Esophagus squamous epithelium (tissue), 4 donors: ENCODE results near the gene CTNNA2.

Experiments
- POLR2A ChIP-seq, 4 donors: fragments of 450-650 bp; IDR thresholded peaks; one replicate each; pipeline ENCODE4 v1.6.1; 2017; ENCODE audit warnings: antibody characterized with exemption in 4 of 4, mild to moderate bottlenecking in 4 of 4, moderate library complexity in 3 of 4
- TF ChIP-seq, protein P1 (sequence below), 6 experiments: fragments of 450-650 bp in 4 of 6; fragments of 200-600 bp in 2 of 6; sonication (generic) in 2 of 6; IDR thresholded peaks; one replicate each; pipeline ENCODE4 v1.5.1; 2016 to 2019; ENCODE audit warnings: antibody characterized with exemption in 6 of 6, mild to moderate bottlenecking in 4 of 6, moderate library complexity in 4 of 6

DNA sequence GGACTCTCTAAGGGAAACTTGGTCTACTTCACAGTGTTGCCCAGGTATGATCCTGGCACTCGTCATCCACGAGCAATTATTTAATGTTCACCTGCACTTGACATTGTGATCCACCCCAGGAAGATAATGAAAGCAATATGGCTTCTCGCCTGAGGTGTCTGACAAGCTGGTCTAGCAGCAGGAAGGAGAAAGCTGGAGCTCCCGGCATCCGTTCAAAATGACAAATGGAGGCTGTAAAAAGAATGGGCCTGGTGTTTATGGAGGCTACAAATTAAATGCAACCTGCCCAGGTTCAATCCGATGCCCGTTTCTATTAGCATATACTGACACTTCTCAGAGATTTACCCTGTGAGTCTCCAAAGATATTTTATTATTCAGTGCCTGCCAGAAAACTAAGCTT is 317.6 kb downstream of the CTNNA2 start:
- TF ChIP-seq, protein P1, sequence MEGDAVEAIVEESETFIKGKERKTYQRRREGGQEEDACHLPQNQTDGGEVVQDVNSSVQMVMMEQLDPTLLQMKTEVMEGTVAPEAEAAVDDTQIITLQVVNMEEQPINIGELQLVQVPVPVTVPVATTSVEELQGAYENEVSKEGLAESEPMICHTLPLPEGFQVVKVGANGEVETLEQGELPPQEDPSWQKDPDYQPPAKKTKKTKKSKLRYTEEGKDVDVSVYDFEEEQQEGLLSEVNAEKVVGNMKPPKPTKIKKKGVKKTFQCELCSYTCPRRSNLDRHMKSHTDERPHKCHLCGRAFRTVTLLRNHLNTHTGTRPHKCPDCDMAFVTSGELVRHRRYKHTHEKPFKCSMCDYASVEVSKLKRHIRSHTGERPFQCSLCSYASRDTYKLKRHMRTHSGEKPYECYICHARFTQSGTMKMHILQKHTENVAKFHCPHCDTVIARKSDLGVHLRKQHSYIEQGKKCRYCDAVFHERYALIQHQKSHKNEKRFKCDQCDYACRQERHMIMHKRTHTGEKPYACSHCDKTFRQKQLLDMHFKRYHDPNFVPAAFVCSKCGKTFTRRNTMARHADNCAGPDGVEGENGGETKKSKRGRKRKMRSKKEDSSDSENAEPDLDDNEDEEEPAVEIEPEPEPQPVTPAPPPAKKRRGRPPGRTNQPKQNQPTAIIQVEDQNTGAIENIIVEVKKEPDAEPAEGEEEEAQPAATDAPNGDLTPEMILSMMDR (IDR thresholded peaks at IDR 0.05), result no peak
- TF ChIP-seq POLR2A (IDR thresholded peaks at IDR 0.05), result no peak
